Adrenal gland (tissue), 12 donors: ENCODE results near the gene DNAJC1. TPM values are rescaled to one million over a fixed set of nuclear protein-coding genes. Genes with fewer than 3 reads are reported as not detected.

Experiments used
- DNase-seq, 7 donors: peaks; one replicate each; pipeline ENCODE4 v3.0.0-alpha.2; 2019 to 2020
- H3K27ac ChIP-seq, 5 donors: fragments of 200-600 bp; sonication (generic) in 4 of 5; 1 replicate in 3 of 5; 2 replicates in 2 of 5; pipeline versions ENCODE4 v1.5.1 to v1.8.0; 2016 to 2020; ENCODE audit warnings: mild to moderate bottlenecking in 1 of 5
- H3K27me3 ChIP-seq: fragments of 200-600 bp; 2 replicates; pipeline ENCODE4 v1.8.0; 2021
- H3K36me3 ChIP-seq, 2 donors: fragments of 200-600 bp; replicated peaks in 1 of 2; 1 replicate in 1 of 2; 2 replicates in 1 of 2; pipeline versions ENCODE4 v1.5.1 to v1.8.0; 2018 to 2022
- H3K4me1 ChIP-seq, 2 donors: fragments of 200-600 bp; replicated peaks in 1 of 2; 1 replicate in 1 of 2; 2 replicates in 1 of 2; pipeline versions ENCODE4 v1.5.1 to v1.8.0; 2018 to 2021
- H3K4me3 ChIP-seq, 4 donors: fragments of 200-600 bp; sonication (generic) in 3 of 4; one replicate each; pipeline ENCODE4 v1.5.1; 2016 to 2018
- H3K9me3 ChIP-seq, 3 donors: fragments of 200-600 bp; sonication (generic) in 1 of 3; replicated peaks in 1 of 3; 1 replicate in 2 of 3; 2 replicates in 1 of 3; pipeline versions ENCODE4 v1.5.1 to v1.8.0; 2016 to 2021
- CTCF ChIP-seq, 6 experiments: fragments of 450-650 bp in 4 of 6; fragments of 200-600 bp in 2 of 6; sonication (generic) in 1 of 6; IDR thresholded peaks; 1 replicate in 5 of 6; 2 replicates in 1 of 6; pipeline versions ENCODE4 v1.5.1 to v1.8.0; 2016 to 2021; ENCODE audit warnings: antibody characterized with exemption in 6 of 6, mild to moderate bottlenecking in 2 of 6, moderate library complexity in 1 of 6
- POLR2A ChIP-seq, 2 donors: fragments of 450-650 bp; IDR thresholded peaks; one replicate each; pipeline ENCODE4 v1.6.1; 2017; ENCODE audit warnings: antibody characterized with exemption in 2 of 2, mild to moderate bottlenecking in 2 of 2, moderate library complexity in 1 of 2
- WGBS, 4 donors: extraction: QIAGEN DNeasy Blood & Tissue Kit in 2 of 4; methylation state at CpG; one replicate each; pipeline versions ENCODE4 v1.1.5 to v1.1.7; 2013 to 2017; 5-methylcytosine and 5-hydroxymethylcytosine counted together
- intact Hi-C, 2 donors: fragments of 100-400 bp; cut with DNase I; formaldehyde crosslinking; loops; one replicate each; pipeline versions ENCODE4 v1.14.1 to v1.15.0; 2022 to 2023
- polyA plus RNA-seq, 3 donors: library from polyadenylated mRNA; stranded (reverse); fragments of 200-250 nt in 2 of 3; fragments of 350-450 nt in 1 of 3; fragmentation: Illumina TruSeq in 1 of 3; extraction: RNeasy Lipid Tissue Mini Kit (QIAGEN cat#74804) in 1 of 3; gene quantifications; one replicate each; pipeline ENCODE4 v1.2.3, GENCODE V29; 2013 to 2014
- total RNA-seq, 9 donors: library from RNA; depleted of rRNA in 4 of 9; stranded (reverse); fragments of >200 nt in 4 of 9; fragments of 120-200 nt in 1 of 9; fragmentation: NEBNext Ultra II Directional in 1 of 9; extraction: Animal tissue kit (Norgen Biotek cat#: 25700) in 1 of 9; gene quantifications; one replicate each; pipeline versions ENCODE4 v1.1.0 to v1.2.4, GENCODE V29; 2013 to 2023
- donor health status: healthy with polysubstance abuse.
- donor health status: Bipolar disorder and iron deficiency.
- donor health status: DM: yes; HTN: yes; CAD: no.
- donor health status: DM: no; HTN: no; CAD: no.
- donor health status: DM: no; HTN: no; CAD: no.
- donor health status: DM: yes; HTN: yes; CAD: no.

The DNAJC1 gene
- total and polyA plus RNA-seq, 12 donors: 11.0 to 84.4 (median 36.8) TPM

- no peak for TF ChIP-seq CTCF (IDR thresholded peaks at IDR 0.05)
- no peak for TF ChIP-seq POLR2A (IDR thresholded peaks at IDR 0.05)
- no peak for DNase-seq
- Histone ChIP-seq H3K36me3 (no peaks in the 10 kb centered on the region), H3K4me1 (no peaks in the 10 kb centered on the region), H3K9me3 (no peaks in the 10 kb centered on the region), H3K27ac (no peak overlapping the region), H3K4me3 (no peak overlapping the region), H3K27me3 (no peaks in the 10 kb centered on the region)
- 69 to 90% (median 80%) methylated on average over 2 of the region's 2 CpGs for WGBS, 4 donors
- intact Hi-C loops: no loop called here
These were observed 26.9 kb upstream of the DNAJC1 start for GRCh38 chr10:22030421-22030820.

- no peak for TF ChIP-seq CTCF (IDR thresholded peaks at IDR 0.05)
- 72 to 79% (median 76%) methylated on average over 12 of the region's 12 CpGs for WGBS, 4 donors
- no peak overlapping the region for H3K27ac ChIP-seq
- H3K27me3 ChIP-seq: no peaks in the 10 kb centered on the region
- no peak for DNase-seq
- no peak overlapping the region for H3K4me3 ChIP-seq
- intact Hi-C loops: no loop called here
- no peaks in the 10 kb centered on the region for H3K36me3 ChIP-seq
- no peaks in the 10 kb centered on the region for H3K9me3 ChIP-seq
- H3K4me1 ChIP-seq: no peaks in the 10 kb centered on the region
These were observed 26.1 kb upstream of the DNAJC1 start for GRCh38 chr10:22029445-22030236.

GRCh38 chr10:22027364-22028238 is 24.1 kb upstream of the DNAJC1 start:
- no peaks in the 10 kb centered on the region for H3K9me3 ChIP-seq
- DNase-seq: no peak
- TF ChIP-seq POLR2A (IDR thresholded peaks at IDR 0.05) (no peak), CTCF (IDR thresholded peaks at IDR 0.05) (no peak)
- H3K4me3 ChIP-seq: no peak overlapping the region
- intact Hi-C loops: no loop called here
- H3K4me1 ChIP-seq: no peaks in the 10 kb centered on the region
- WGBS, 4 donors: 85 to 90% (median 89%) methylated on average over 7 of the region's 7 CpGs
- H3K27me3 ChIP-seq: no peaks in the 10 kb centered on the region
- H3K36me3 ChIP-seq: no peaks in the 10 kb centered on the region
- H3K27ac ChIP-seq: no peak overlapping the region

- H3K27me3 ChIP-seq: no peaks in the 10 kb centered on the region
- H3K9me3 ChIP-seq: no peaks in the 10 kb centered on the region
- no peaks in the 10 kb centered on the region for H3K36me3 ChIP-seq
- H3K27ac ChIP-seq: no peak overlapping the region
- no peaks in the 10 kb centered on the region for H3K4me1 ChIP-seq
- H3K4me3 ChIP-seq: no peak overlapping the region
- no peak for TF ChIP-seq CTCF (IDR thresholded peaks at IDR 0.05)
- TF ChIP-seq POLR2A (IDR thresholded peaks at IDR 0.05): no peak
- intact Hi-C loops: no loop called here
- 74 to 82% (median 79%) methylated on average over 1 of the region's 1 CpG for WGBS, 4 donors
- DNase-seq: no peak
These were observed 22.8 kb upstream of the DNAJC1 start for GRCh38 chr10:22026287-22026686.
